COR-L47 (cell line): ENCODE results near the gene SEH1L.
"Not testable (repeated sequence)": the region's sequence is repeated elsewhere in the genome, so short reads cannot be mapped to it uniquely, and the experiment has no call there.

Experiments
- DNase-seq: peaks from one replicate; lab custom pipeline; 2025; lab: John Stamatoyannopoulos, UW

SEH1L gene

GRCh38 chr18:12996661-12997292, 49.0 kb downstream of the SEH1L start:
- no peak for DNase-seq

- not testable (repeated sequence) for DNase-seq
These were observed 49.5 kb downstream of the SEH1L start for GRCh38 chr18:12997330-12997729.

GRCh38 chr18:12998332-12999060, 50.7 kb downstream of the SEH1L start:
- no peak for DNase-seq

- peak; percentile 7 for DNase-seq
These were observed 55.7 kb downstream of the SEH1L start for GRCh38 chr18:13003466-13003896.

- DNase-seq, result no peak
These were observed 56.6 kb downstream of the SEH1L start for GRCh38 chr18:13004396-13004795.

GRCh38 chr18:13005289-13005688, 57.5 kb downstream of the SEH1L start:
- DNase-seq, result no peak

GRCh38 chr18:13006531-13007247, 58.9 kb downstream of the SEH1L start:
- DNase-seq, result no peak

GRCh38 chr18:13007248-13007560, 59.4 kb downstream of the SEH1L start:
- no peak for DNase-seq

GRCh38 chr18:13011719-13012118, 63.9 kb downstream of the SEH1L start:
- no peak for DNase-seq

GRCh38 chr18:13014232-13014631, 66.4 kb downstream of the SEH1L start:
- DNase-seq, result no peak

- no peak for DNase-seq
These were observed 67.0 kb downstream of the SEH1L start for GRCh38 chr18:13014818-13015217.

GRCh38 chr18:13017247-13017875, 69.5 kb downstream of the SEH1L start:
- no peak for DNase-seq

- DNase-seq, result no peak
These were observed 70.6 kb downstream of the SEH1L start for GRCh38 chr18:13018374-13018773.

GRCh38 chr18:13019301-13019700, 71.5 kb downstream of the SEH1L start:
- DNase-seq, result no peak

- DNase-seq, result no peak
These were observed 74.8 kb downstream of the SEH1L start for GRCh38 chr18:13022644-13023043.

- no peak for DNase-seq
These were observed 77.4 kb downstream of the SEH1L start for GRCh38 chr18:13025233-13025632.

GRCh38 chr18:13026583-13027270, 78.9 kb downstream of the SEH1L start:
- no peak for DNase-seq

GRCh38 chr18:13028869-13029268, 81.1 kb downstream of the SEH1L start:
- no peak for DNase-seq

GRCh38 chr18:13032173-13032572, 84.4 kb downstream of the SEH1L start:
- DNase-seq, result no peak

- no peak for DNase-seq
These were observed 87.6 kb downstream of the SEH1L start for GRCh38 chr18:13035249-13035914.

- no peak for DNase-seq
These were observed 89.0 kb downstream of the SEH1L start for GRCh38 chr18:13036622-13037320.
